Neural progenitor cell (in vitro differentiated cells): ENCODE data around the gene TBL1X. TPM values are rescaled to one million over a fixed set of nuclear protein-coding genes. Genes with fewer than 3 reads are reported as not detected.
A peak's percentile ranks its signal among the peaks of the same experiment; 100 is the strongest.

Source experiments
- DNase-seq: peaks from one replicate; pipeline ENCODE4 v3.0.0-alpha.2; 2016; ENCODE audit warnings: low spot score
- H2AFZ ChIP-seq: fragments of 200-600 bp; sonication (generic); replicated peaks from 2 replicates; pipeline ENCODE4 v1.6.1; 2016; ENCODE audit warnings: antibody characterized with exemption
- H3F3A ChIP-seq: fragments of 200-600 bp; sonication (generic); 2 replicates; pipeline ENCODE4 v1.6.1; 2016; ENCODE audit warnings: antibody characterized with exemption, low read depth
- H3K27ac ChIP-seq: fragments of 200-600 bp; sonication (generic); 2 replicates; pipeline ENCODE4 v1.5.1; 2016; ENCODE audit warnings: mild to moderate bottlenecking
- H3K27me3 ChIP-seq: fragments of 200-600 bp; sonication (generic); 2 replicates; pipeline ENCODE4 v1.6.1; 2016; ENCODE audit warnings: mild to moderate bottlenecking, moderate library complexity
- H3K36me3 ChIP-seq: fragments of 200-600 bp; sonication (generic); 2 replicates; pipeline ENCODE4 v1.5.1; 2016
- H3K4me1 ChIP-seq: fragments of 200-600 bp; sonication (generic); 2 replicates; pipeline ENCODE4 v1.6.1; 2016; ENCODE audit warnings: mixed run types
- H3K4me2 ChIP-seq: fragments of 200-600 bp; sonication (generic); 2 replicates; pipeline ENCODE4 v1.6.1; 2016
- H3K4me3 ChIP-seq: fragments of 200-600 bp; sonication (generic); 2 replicates; pipeline ENCODE4 v1.5.1; 2016
- H3K79me2 ChIP-seq: fragments of 200-600 bp; sonication (generic); 2 replicates; pipeline ENCODE4 v1.6.1; 2016; ENCODE audit warnings: low read depth
- H3K9ac ChIP-seq: fragments of 200-600 bp; sonication (generic); 2 replicates; pipeline ENCODE4 v1.6.1; 2016
- H3K9me3 ChIP-seq: fragments of 200-600 bp; sonication (generic); 2 replicates; pipeline ENCODE4 v1.5.1; 2016; ENCODE audit warnings: low read depth
- H4K20me1 ChIP-seq: fragments of 200-600 bp; sonication (generic); 2 replicates; pipeline ENCODE4 v1.6.1; 2016; ENCODE audit warnings: low read depth
- H3K27ac Mint-ChIP-seq: 3 replicates; pipeline ENCODE4 v1.8.0; 2021; ENCODE audit warnings: mixed read lengths
- H3K27me3 Mint-ChIP-seq: 2 replicates; pipeline ENCODE4 v1.8.0; 2022; ENCODE audit warnings: low read depth, mild to moderate bottlenecking, inconsistent platforms, moderate library complexity, mixed read lengths; ENCODE audit not compliant: insufficient read depth
- H3K36me3 Mint-ChIP-seq: 3 replicates; pipeline ENCODE4 v1.8.0; 2021; ENCODE audit warnings: mixed read lengths
- H3K4me1 Mint-ChIP-seq: 3 replicates; pipeline ENCODE4 v1.8.0; 2021; ENCODE audit warnings: mixed read lengths
- H3K4me3 Mint-ChIP-seq: 3 replicates; pipeline ENCODE4 v1.8.0; 2021; ENCODE audit warnings: mild to moderate bottlenecking, moderate library complexity, mixed read lengths
- H3K9me3 Mint-ChIP-seq: 3 replicates; pipeline ENCODE4 v1.8.0; 2020; ENCODE audit warnings: mixed read lengths
- CTCF ChIP-seq: fragments of 200-600 bp; sonication (generic); IDR thresholded peaks from 2 replicates; pipeline ENCODE4 v1.5.1; 2017; ENCODE audit warnings: antibody characterized with exemption, mild to moderate bottlenecking
- EZH2 ChIP-seq: fragments of 200-600 bp; sonication (generic); IDR thresholded peaks from 2 replicates; pipeline ENCODE4 v1.6.1; 2017; ENCODE audit warnings: antibody characterized with exemption, mild to moderate bottlenecking, moderate library complexity
- EZH2phosphoT487 ChIP-seq: fragments of 200-600 bp; sonication (generic); IDR thresholded peaks from 2 replicates; pipeline ENCODE4 v1.6.1; 2017; ENCODE audit warnings: antibody characterized with exemption
- total RNA-seq: library from RNA; depleted of rRNA; stranded (reverse); fragments of >200 nt; gene quantifications from 2 replicates; pipeline ENCODE4 v1.2.3, GENCODE V29; 2015; ENCODE audit warnings: low replicate concordance

TBL1X gene
- total RNA-seq, 1 donor from 2014 or later, result 35.7 TPM

DNA sequence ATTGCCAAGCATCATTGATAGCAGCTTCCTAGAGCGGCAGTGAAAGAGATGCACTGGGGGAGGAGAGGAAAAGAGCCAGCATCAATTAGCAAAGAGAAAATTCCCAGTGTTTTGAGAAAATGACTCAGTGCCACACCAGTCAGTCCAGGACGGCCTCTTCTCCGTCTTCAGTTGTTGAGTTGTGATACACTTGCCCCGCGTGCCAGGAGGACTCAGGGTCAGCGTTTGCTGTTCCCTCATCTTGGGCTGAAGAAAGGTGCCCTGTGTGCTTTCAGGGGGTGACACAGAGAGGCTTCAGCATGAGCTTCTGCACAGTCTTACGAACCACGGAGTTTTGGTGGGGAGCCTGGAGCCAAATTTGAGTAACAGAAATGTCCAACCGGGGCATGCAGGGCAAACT lies 218.5 kb downstream of the TBL1X start:
- no peak for DNase-seq
- peaks cover 3% of the 10 kb centered on the region for H3K27me3 Mint-ChIP-seq
- peak overlapping the region; percentile 44 for H3K27ac Mint-ChIP-seq
- no peak overlapping the region for H2AFZ ChIP-seq
- no peak overlapping the region for H3K4me3 Mint-ChIP-seq
- H3K4me1 ChIP-seq, result no peaks in the 10 kb centered on the region
- no peaks in the 10 kb centered on the region for H3K9me3 ChIP-seq
- no peaks in the 10 kb centered on the region for H3K36me3 ChIP-seq
- H3K79me2 ChIP-seq, result no peaks in the 10 kb centered on the region
- TF ChIP-seq EZH2 (no peak), CTCF (no peak), EZH2phosphoT487 (no peak)
- H3K4me1 Mint-ChIP-seq, result no peaks in the 10 kb centered on the region
- H3K9me3 Mint-ChIP-seq, result no peaks in the 10 kb centered on the region
- no peak overlapping the region for H3K4me2 ChIP-seq
- no peak overlapping the region for H3K9ac ChIP-seq
- H3F3A ChIP-seq, result no peaks in the 10 kb centered on the region
- H3K27ac ChIP-seq, result no peak overlapping the region
- H3K36me3 Mint-ChIP-seq, result peaks cover 42% of the 10 kb centered on the region
- H4K20me1 ChIP-seq, result no peaks in the 10 kb centered on the region
- no peaks in the 10 kb centered on the region for H3K27me3 ChIP-seq
- no peak overlapping the region for H3K4me3 ChIP-seq

GRCh38 chrX:9687899-9688298 lies 223.0 kb downstream of the TBL1X start:
- H3K4me1 Mint-ChIP-seq, result no peaks in the 10 kb centered on the region
- H3K9me3 Mint-ChIP-seq, result no peaks in the 10 kb centered on the region
- TF ChIP-seq EZH2 (no peak), EZH2phosphoT487 (no peak), CTCF (no peak)
- H3K79me2 ChIP-seq, result no peaks in the 10 kb centered on the region
- H3K27me3 Mint-ChIP-seq, result peaks cover 3% of the 10 kb centered on the region
- H2AFZ ChIP-seq, result no peak overlapping the region
- no peaks in the 10 kb centered on the region for H3F3A ChIP-seq
- H3K36me3 ChIP-seq, result no peaks in the 10 kb centered on the region
- no peaks in the 10 kb centered on the region for H3K27me3 ChIP-seq
- H3K36me3 Mint-ChIP-seq, result peaks cover 44% of the 10 kb centered on the region
- no peak overlapping the region for H3K27ac ChIP-seq
- H3K9me3 ChIP-seq, result no peaks in the 10 kb centered on the region
- no peak overlapping the region for H3K4me3 Mint-ChIP-seq
- H3K4me2 ChIP-seq, result no peak overlapping the region
- no peak overlapping the region for H3K27ac Mint-ChIP-seq
- no peak for DNase-seq
- no peaks in the 10 kb centered on the region for H3K4me1 ChIP-seq
- H3K4me3 ChIP-seq, result no peak overlapping the region
- H4K20me1 ChIP-seq, result no peaks in the 10 kb centered on the region
- no peak overlapping the region for H3K9ac ChIP-seq

- H3F3A ChIP-seq, result no peaks in the 10 kb centered on the region
- peaks cover 51% of the 10 kb centered on the region for H3K36me3 Mint-ChIP-seq
- no peaks in the 10 kb centered on the region for H3K79me2 ChIP-seq
- H3K4me1 ChIP-seq, result no peaks in the 10 kb centered on the region
- no peak overlapping the region for H2AFZ ChIP-seq
- no peak overlapping the region for H3K9ac ChIP-seq
- no peaks in the 10 kb centered on the region for H3K4me1 Mint-ChIP-seq
- H3K36me3 ChIP-seq, result no peaks in the 10 kb centered on the region
- H3K4me3 Mint-ChIP-seq, result no peak overlapping the region
- no peaks in the 10 kb centered on the region for H3K9me3 ChIP-seq
- DNase-seq, result no peak
- H3K27ac Mint-ChIP-seq, result no peak overlapping the region
- H3K27me3 ChIP-seq, result no peaks in the 10 kb centered on the region
- H3K4me2 ChIP-seq, result no peak overlapping the region
- H3K27me3 Mint-ChIP-seq, result peaks cover 3% of the 10 kb centered on the region
- no peak overlapping the region for H3K4me3 ChIP-seq
- no peak for TF ChIP-seq CTCF
- no peak for TF ChIP-seq EZH2
- TF ChIP-seq EZH2phosphoT487, result no peak
- H3K27ac ChIP-seq, result no peak overlapping the region
- no peaks in the 10 kb centered on the region for H4K20me1 ChIP-seq
- no peaks in the 10 kb centered on the region for H3K9me3 Mint-ChIP-seq
Measured at GRCh38 chrX:9688833-9689232, 224.0 kb downstream of the TBL1X start.

- H3K27me3 Mint-ChIP-seq, result peaks cover 5% of the 10 kb centered on the region
- TF ChIP-seq EZH2phosphoT487, result no peak
- no peak for TF ChIP-seq CTCF
- TF ChIP-seq EZH2, result no peak
- H3K4me1 ChIP-seq, result no peaks in the 10 kb centered on the region
- no peaks in the 10 kb centered on the region for H3F3A ChIP-seq
- no peak overlapping the region for H3K27ac Mint-ChIP-seq
- H2AFZ ChIP-seq, result no peak overlapping the region
- H3K9ac ChIP-seq, result no peak overlapping the region
- H3K27me3 ChIP-seq, result no peaks in the 10 kb centered on the region
- H3K79me2 ChIP-seq, result no peaks in the 10 kb centered on the region
- H3K4me3 ChIP-seq, result no peak overlapping the region
- H3K36me3 Mint-ChIP-seq, result peaks cover 51% of the 10 kb centered on the region
- DNase-seq, result no peak
- H3K36me3 ChIP-seq, result no peaks in the 10 kb centered on the region
- no peak overlapping the region for H3K4me2 ChIP-seq
- H3K9me3 Mint-ChIP-seq, result no peaks in the 10 kb centered on the region
- no peaks in the 10 kb centered on the region for H3K4me1 Mint-ChIP-seq
- H4K20me1 ChIP-seq, result no peaks in the 10 kb centered on the region
- H3K27ac ChIP-seq, result no peak overlapping the region
- H3K9me3 ChIP-seq, result no peaks in the 10 kb centered on the region
- H3K4me3 Mint-ChIP-seq, result no peak overlapping the region
Measured at GRCh38 chrX:9690046-9690445, 225.2 kb downstream of the TBL1X start.
